Measurements from ENCODE around the gene STXBP5L.

- TF ChIP-seq CTCF (IDR thresholded peaks at IDR 0.05) (no peak), POLR2A (IDR thresholded peaks at IDR 0.05) (no peak)
Measured at GRCh38 chr3:121414924-121415323, 506.9 kb downstream of the STXBP5L start.
